GM18520 (cell line): ENCODE measurements around the gene WDR45B.

Source experiments
- ATAC-seq: cut with Tn5 transposase; IDR thresholded peaks from one replicate; pipeline ENCODE4 v1.9.1; 2021; ENCODE audit not compliant: unreplicated experiment

The WDR45B gene

DNA sequence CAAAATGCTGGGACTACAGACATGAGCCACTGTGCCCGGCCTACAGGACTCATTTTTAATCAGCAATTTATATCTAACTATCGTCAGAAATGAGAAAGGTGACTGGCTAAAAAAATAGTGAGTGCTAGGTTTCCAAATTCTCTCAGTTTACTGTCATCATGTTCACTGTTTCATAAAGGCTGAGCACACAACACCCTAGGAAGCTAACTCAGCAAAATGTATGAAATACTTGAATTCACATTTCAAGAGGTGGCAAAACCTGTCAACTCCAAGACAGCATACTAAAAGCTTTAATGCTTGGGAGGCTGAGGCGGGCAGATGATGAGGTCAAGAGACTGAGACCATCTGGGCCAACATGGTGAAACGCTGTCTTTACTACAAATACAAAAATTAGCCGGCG lies 16.7 kb downstream of the WDR45B start:
- no peak for ATAC-seq

- ATAC-seq, result no peak
Observed at GRCh38 chr17:82630212-82630611, 18.0 kb downstream of the WDR45B start.

GRCh38 chr17:82629748-82630147 lies 18.5 kb downstream of the WDR45B start:
- no peak for ATAC-seq

- no peak for ATAC-seq
Observed at GRCh38 chr17:82627405-82627804, 20.8 kb downstream of the WDR45B start.

DNA sequence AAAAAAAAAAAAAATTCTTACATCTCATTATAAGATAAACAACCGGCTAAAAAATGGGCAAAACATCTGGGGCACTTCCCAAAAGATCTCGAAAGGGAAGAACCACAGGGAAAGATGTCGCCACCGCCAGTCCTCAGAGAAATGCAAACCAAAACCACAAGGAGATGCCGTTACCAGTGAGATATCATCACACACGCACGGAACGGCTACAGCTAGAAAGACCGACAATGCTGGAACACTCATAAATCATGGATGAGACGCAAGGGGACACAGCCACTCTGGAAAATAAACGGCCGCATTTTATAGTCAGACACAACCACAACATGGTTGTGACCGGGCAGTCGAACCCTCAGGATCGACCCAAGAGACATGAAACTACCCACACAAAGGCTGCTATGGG lies 24.5 kb downstream of the WDR45B start:
- ATAC-seq, result no peak

GRCh38 chr17:82619641-82620040 lies 28.6 kb downstream of the WDR45B start:
- ATAC-seq, result no peak

DNA sequence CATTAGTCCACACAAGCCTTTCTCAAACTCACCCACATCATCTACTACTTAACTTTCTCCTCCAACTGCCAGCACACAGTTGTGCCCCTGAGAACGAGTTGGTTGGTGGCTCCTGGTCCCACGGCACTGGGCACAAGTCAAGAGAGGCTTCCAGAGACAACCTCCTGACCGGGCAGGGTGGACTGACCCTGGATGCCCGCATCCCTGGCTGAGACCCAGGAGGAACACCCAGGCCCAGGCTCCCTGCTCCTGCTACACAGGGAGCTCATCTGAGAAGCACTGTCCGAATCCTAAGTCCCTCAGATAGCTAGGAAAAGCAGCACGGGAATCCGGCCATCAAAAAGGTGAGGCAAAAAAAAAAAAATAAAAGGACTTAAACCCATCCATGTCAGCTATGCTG lies 29.0 kb downstream of the WDR45B start:
- ATAC-seq, result no peak

- no peak for ATAC-seq
Observed at GRCh38 chr17:82616021-82616711, 32.1 kb downstream of the WDR45B start.

DNA sequence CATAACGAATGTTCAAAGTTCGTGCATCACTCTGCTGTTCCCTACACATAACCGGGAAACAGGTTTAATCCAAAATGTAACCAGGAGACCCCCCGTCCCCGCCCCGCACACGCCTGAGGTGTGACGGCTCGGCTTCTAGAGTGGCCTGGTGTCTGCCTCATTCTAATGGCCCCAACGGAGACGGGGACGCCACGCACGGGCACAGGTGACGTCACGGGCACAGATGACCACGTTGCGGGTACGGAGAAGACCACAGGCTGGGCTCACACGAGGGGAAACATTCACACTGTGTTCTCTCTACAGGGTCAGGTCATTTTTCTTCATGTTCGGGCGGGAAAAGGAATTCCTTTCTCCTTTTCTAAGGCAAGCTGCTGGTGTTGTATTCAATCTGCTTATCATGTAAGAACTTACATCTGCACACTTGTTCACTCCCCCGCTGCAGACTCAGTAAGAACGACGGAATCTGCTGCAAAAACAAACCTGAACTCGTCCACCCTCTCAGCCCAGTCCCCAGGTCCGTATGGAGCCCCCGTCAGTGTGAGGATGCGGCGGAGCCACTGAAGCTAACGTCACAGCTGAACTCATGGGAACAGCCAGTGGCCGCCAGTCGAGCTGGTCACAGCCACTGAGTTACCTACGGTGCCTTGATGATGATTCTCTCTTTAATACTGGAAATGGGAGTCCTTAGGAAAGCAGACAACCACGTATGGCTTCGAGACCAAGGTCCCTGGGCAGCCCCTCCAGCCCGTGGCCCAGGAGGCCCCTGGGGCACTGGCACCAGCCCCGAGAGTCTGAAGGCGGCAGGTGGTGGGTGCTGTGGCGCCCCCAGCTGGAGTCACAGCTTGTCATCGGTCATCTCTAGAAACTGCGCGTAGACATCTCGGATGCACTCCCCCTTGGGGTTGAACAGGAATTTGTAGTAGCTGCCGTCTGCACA lies 32.9 kb downstream of the WDR45B start:
- no peak for ATAC-seq

DNA sequence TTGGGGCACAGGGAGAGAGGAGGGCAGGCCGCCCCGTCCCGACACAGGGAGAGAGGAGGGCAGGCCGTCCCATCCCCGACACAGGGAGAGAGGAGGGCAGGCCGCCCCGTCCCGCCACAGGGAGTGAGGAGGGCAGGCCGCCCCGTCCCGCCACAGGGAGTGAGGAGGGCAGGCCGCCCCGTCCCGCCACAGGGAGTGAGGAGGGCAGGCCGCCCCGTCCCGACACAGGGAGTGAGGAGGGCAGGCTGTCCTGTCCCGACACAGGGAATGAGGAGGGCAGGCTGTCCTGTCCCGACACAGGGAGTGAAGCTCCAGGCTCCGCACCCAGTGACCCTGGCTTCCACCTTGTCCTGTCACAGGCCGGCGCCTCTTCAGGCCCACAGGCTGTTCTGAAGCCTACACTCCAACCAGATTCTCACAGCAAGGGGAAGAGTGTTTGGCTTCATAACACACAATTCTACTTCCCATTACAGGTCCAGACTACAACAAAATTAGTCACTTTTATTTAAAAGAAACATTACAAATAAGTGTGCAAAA lies 34.1 kb downstream of the WDR45B start:
- ATAC-seq, result no peak

DNA sequence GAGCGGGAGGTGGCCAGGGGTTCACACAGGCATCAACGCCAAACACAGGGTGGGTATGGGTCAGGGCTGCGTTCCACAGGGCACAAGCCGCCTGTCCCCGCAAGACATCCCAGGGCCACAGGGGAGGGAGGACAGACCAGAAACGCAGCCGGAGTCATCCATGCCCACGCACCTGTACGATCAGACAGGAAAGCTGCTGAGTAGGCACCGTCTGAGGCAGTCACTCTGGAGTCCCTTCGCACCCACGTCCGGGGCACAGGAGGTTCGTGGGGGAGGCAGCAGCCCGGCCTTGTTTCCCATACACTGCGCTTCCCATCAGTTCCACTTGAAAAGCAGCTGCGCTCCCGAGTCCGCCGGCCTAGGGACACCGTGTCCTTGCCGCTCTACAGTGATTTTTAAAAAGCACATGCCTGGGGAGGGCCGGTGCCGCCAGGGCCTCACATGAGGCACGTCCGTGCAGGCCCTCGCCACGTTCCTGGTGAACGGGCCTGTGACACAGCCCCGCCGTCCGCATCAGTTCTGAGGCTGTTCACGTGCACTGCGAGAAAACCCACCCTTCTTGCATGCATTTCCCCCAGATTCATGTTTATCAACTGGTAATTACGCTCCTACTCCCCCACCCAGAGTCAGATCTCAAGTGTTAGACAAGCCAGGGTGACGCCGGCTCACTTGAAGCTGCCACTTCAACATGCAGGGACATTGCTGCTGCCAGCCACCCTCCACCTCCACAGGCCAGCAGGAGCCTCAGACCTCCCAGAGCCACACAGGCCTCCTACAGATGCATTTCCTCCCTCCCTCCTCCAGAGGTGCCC lies 34.8 kb downstream of the WDR45B start:
- no peak for ATAC-seq

- no peak for ATAC-seq
Observed at GRCh38 chr17:82611140-82612058, 36.8 kb downstream of the WDR45B start.

- ATAC-seq, result no peak
Observed at GRCh38 chr17:82609655-82610054, 38.6 kb downstream of the WDR45B start.

DNA sequence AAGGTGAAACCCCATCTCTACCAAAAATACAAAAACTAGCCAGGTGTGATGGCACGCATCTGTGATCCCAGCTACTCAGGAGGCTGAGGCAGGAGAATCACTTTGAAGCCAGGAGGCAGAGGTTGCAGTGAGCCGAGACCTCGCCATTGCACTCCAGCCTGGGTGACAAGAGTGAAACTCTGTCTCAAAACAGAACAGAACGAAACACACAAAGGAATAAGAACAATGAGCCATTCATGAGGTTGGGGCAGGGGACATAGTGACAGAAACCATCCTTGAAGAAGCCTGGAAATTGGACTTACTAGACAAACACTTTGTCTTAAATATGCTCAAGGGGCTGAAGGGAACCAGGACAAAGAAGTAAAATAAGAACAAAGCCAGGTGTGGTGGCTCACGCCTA lies 39.4 kb downstream of the WDR45B start:
- ATAC-seq, result no peak

DNA sequence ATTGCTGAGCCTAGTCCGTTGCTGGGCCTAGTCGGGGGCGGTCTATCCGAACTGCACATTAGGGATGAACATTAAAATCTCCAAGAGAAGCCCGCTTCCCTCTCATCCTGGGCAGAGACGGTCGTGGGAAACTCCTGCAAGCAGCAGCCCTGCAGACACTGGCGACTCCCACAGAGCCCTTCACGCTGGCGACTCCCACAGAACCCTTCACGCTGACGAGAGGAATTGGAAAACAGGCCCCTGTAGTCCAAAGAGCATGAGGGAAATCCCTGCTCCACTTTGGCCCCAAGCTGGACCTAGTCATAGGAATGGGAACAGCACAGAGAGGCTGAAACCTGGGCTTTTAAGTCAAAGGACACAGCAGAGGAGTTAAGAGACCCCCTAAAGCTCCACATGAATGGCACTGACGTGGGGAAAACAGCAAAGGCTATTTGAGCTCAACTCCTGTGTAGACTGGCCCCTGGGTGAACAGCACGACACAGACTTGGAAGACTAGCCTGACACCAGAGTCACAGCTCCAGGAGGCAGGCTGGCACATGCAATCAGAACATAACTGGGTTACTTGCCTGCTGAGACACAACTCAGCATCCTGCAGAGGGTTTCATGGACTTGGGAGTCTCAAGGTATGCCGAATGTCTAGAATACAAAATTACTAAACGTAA lies 42.2 kb downstream of the WDR45B start:
- no peak for ATAC-seq

DNA sequence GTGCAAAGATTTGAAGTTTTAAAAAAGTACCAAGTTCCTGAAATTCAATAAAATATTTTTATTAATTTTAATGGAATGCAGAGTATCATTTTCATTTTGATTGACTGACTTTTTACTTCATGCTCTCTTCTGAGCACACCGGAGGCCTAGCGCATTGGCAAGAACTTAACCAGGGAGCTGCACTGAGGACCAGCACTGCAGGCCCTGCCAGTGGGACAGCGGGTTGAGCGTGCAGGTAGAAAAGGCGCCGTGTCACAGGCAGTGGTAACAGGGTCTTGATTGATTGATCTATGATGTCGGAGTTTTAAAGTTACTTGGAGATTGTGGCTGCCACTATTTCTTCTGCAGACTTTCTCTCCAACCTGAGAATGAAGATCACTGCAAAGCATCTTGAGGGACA lies 43.7 kb downstream of the WDR45B start:
- ATAC-seq, result no peak

GRCh38 chr17:82603981-82604448 lies 44.2 kb downstream of the WDR45B start:
- no peak for ATAC-seq

- ATAC-seq, result no peak
Observed at GRCh38 chr17:82602986-82603710, 45.1 kb downstream of the WDR45B start.

GRCh38 chr17:82602487-82602886 lies 45.8 kb downstream of the WDR45B start:
- no peak for ATAC-seq
